HG02885 (cell line): ENCODE results near the gene FAM78B.

ENCODE experiments used
- ATAC-seq: cut with Tn5 transposase; IDR thresholded peaks from one replicate; pipeline ENCODE4 v1.9.1; 2021; ENCODE audit warnings: mild to moderate bottlenecking; ENCODE audit not compliant: unreplicated experiment, poor library complexity

Gene FAM78B

GRCh38 chr1:166165661-166166328, 1.0 kb downstream of the FAM78B start:
- peak; percentile 3 for ATAC-seq

- ATAC-seq: no peak
Observed at GRCh38 chr1:166164995-166165660, 1.7 kb downstream of the FAM78B start.

GRCh38 chr1:166164646-166164994, 2.2 kb downstream of the FAM78B start:
- ATAC-seq: no peak

- no peak for ATAC-seq
Observed at GRCh38 chr1:166159656-166160055, 7.1 kb downstream of the FAM78B start.

- no peak for ATAC-seq
Observed at GRCh38 chr1:166156674-166157073, 10.1 kb downstream of the FAM78B start.

- no peak for ATAC-seq
Observed at GRCh38 chr1:166155108-166155507, 11.7 kb downstream of the FAM78B start.

- ATAC-seq: no peak
Observed at GRCh38 chr1:166153525-166154314, 13.1 kb downstream of the FAM78B start.

GRCh38 chr1:166152978-166153377, 13.8 kb downstream of the FAM78B start:
- ATAC-seq: no peak

- ATAC-seq: no peak
Observed at GRCh38 chr1:166151804-166152203, 15.0 kb downstream of the FAM78B start.

- ATAC-seq: no peak
Observed at GRCh38 chr1:166145499-166145898, 21.3 kb downstream of the FAM78B start.

GRCh38 chr1:166141969-166142368, 24.8 kb downstream of the FAM78B start:
- no peak for ATAC-seq

- ATAC-seq: no peak
Observed at GRCh38 chr1:166140251-166140650, 26.6 kb downstream of the FAM78B start.

- ATAC-seq: no peak
Observed at GRCh38 chr1:166139735-166140134, 27.1 kb downstream of the FAM78B start.

GRCh38 chr1:166136699-166137401, 30.0 kb downstream of the FAM78B start:
- no peak for ATAC-seq

- ATAC-seq: no peak
Observed at GRCh38 chr1:166136222-166136621, 30.6 kb downstream of the FAM78B start.

GRCh38 chr1:166133857-166134256, 32.9 kb downstream of the FAM78B start:
- ATAC-seq: peak; percentile 57

- ATAC-seq: no peak
Observed at GRCh38 chr1:166133276-166133841, 33.4 kb downstream of the FAM78B start.

- ATAC-seq: no peak
Observed at GRCh38 chr1:166132496-166132895, 34.3 kb downstream of the FAM78B start.

- no peak for ATAC-seq
Observed at GRCh38 chr1:166129006-166129405, 37.8 kb downstream of the FAM78B start.

GRCh38 chr1:166128195-166128594, 38.6 kb downstream of the FAM78B start:
- ATAC-seq: no peak
